BE2C (cell line): Measurements from ENCODE around the gene EIF5AL1.
A peak's percentile ranks its signal among the peaks of the same experiment; 100 is the strongest.
"Not testable (repeated sequence)": the region's sequence is repeated elsewhere in the genome, so short reads cannot be mapped to it uniquely, and the experiment has no call there.

Source experiments
- DNase-seq: peaks from one replicate; pipeline ENCODE4 v3.0.0-alpha.2; 2020
- H3K27me3 ChIP-seq: fragments of 250-450 bp; sonication (Bioruptor Pico); 2 replicates; pipeline ENCODE4 v1.5.1; 2020; ENCODE audit warnings: mild to moderate bottlenecking
- H3K36me3 ChIP-seq: fragments of 250-450 bp; sonication (Bioruptor Pico); 2 replicates; pipeline ENCODE4 v1.5.1; 2020; ENCODE audit warnings: mild to moderate bottlenecking
- H3K4me1 ChIP-seq: fragments of 250-450 bp; sonication (Bioruptor Pico); 2 replicates; pipeline ENCODE4 v1.5.1; 2020
- H3K4me3 ChIP-seq: 2 replicates; pipeline ENCODE4 v1.5.1; 2011; ENCODE audit warnings: low read depth, low read length
- H3K9me3 ChIP-seq: fragments of 250-450 bp; sonication (Bioruptor Pico); 2 replicates; pipeline ENCODE4 v1.5.1; 2020
- CTCF ChIP-seq: IDR thresholded peaks from 2 replicates; pipeline ENCODE4 v1.5.1; 2012; ENCODE audit warnings: mild to moderate bottlenecking, low read depth, low read length

Gene EIF5AL1

GRCh38 chr10:79555354-79556309 is 43.3 kb downstream of the EIF5AL1 start:
- Histone ChIP-seq H3K4me1 (no peaks in the 10 kb centered on the region), H3K4me3 (no peak overlapping the region), H3K27me3 (peaks cover 7% of the 10 kb centered on the region; the same call in 1 of the 2 replicates), H3K36me3 (no peaks in the 10 kb centered on the region), H3K9me3 (no peaks in the 10 kb centered on the region)
- TF ChIP-seq CTCF = no peak
- no peak for DNase-seq

GRCh38 chr10:79556961-79557360 is 44.6 kb downstream of the EIF5AL1 start:
- H3K36me3 ChIP-seq, H3K27me3 ChIP-seq, DNase-seq, H3K4me3 ChIP-seq, H3K9me3 ChIP-seq, H3K4me1 ChIP-seq: not testable (repeated sequence)

GRCh38 chr10:79559726-79560125 is 47.4 kb downstream of the EIF5AL1 start:
- no peak for DNase-seq
- no peaks in the 10 kb centered on the region for H3K36me3 ChIP-seq

GRCh38 chr10:79560160-79560709 is 47.9 kb downstream of the EIF5AL1 start, which contains the start of gene SFTPA2:
TSS of gene SFTPA2 (minus strand) at chr10:79560407. CDS start at chr10:79559483, 924 bp downstream.
- H3K4me1 ChIP-seq = no peaks in the 10 kb centered on the region
- no peak within 1 kb of the TSS for H3K4me3 ChIP-seq
- H3K36me3 ChIP-seq = no peaks in the 10 kb centered on the region
- TF ChIP-seq CTCF = no peak
- DNase-seq = no peak
- no peaks in the 10 kb centered on the region for H3K9me3 ChIP-seq
- peaks cover 4% of the 10 kb centered on the region for H3K27me3 ChIP-seq

More at GRCh38 chr10:79559726-79560125, 47.4 kb downstream of the EIF5AL1 start:
- TF ChIP-seq CTCF = no peak
- H3K27me3 ChIP-seq = no peaks in the 10 kb centered on the region; the same call in 1 of the 2 replicates
- no peaks in the 10 kb centered on the region for H3K4me1 ChIP-seq
- H3K4me3 ChIP-seq = no peak overlapping the region
- no peaks in the 10 kb centered on the region for H3K9me3 ChIP-seq

- Histone ChIP-seq H3K27me3 (peaks cover 9% of the 10 kb centered on the region), H3K36me3 (no peaks in the 10 kb centered on the region), H3K4me3 (no peak overlapping the region), H3K9me3 (no peaks in the 10 kb centered on the region), H3K4me1 (no peaks in the 10 kb centered on the region)
- no peak for DNase-seq
- TF ChIP-seq CTCF = no peak
These were observed 48.9 kb downstream of the EIF5AL1 start for GRCh38 chr10:79561257-79561656.

- peak; percentile 69 for DNase-seq
- H3K4me3 ChIP-seq = no peak overlapping the region
These were observed 49.9 kb downstream of the EIF5AL1 start for GRCh38 chr10:79562135-79562756.

More at GRCh38 chr10:79562135-79562756, 49.9 kb downstream of the EIF5AL1 start:
- peak; percentile 91 for TF ChIP-seq CTCF
- Histone ChIP-seq H3K4me1 (no peaks in the 10 kb centered on the region), H3K9me3 (no peaks in the 10 kb centered on the region), H3K36me3 (no peaks in the 10 kb centered on the region), H3K27me3 (peaks cover 9% of the 10 kb centered on the region)
